Endothelial cell of umbilical vein (primary cell): ENCODE measurements around the gene TPM4.

Source experiments
- EZH2 ChIP-seq: IDR thresholded peaks from 2 replicates; pipeline ENCODE4 v1.6.1; 2012; ENCODE audit warnings: borderline replicate concordance, low read depth, mild to moderate bottlenecking, moderate library complexity, low read length, inconsistent platforms; ENCODE audit not compliant: severe bottlenecking
- FOS ChIP-seq: IDR thresholded peaks from 2 replicates; pipeline ENCODE4 v1.6.1; 2011; ENCODE audit warnings: mild to moderate bottlenecking, low read length, moderate library complexity, borderline replicate concordance; ENCODE audit not compliant: insufficient read depth
- JUN ChIP-seq: IDR thresholded peaks from 2 replicates; pipeline ENCODE4 v1.6.1; 2011; ENCODE audit warnings: borderline replicate concordance, low read depth; ENCODE audit not compliant: insufficient read length, insufficient read depth
- MAX ChIP-seq: IDR thresholded peaks from 2 replicates; pipeline ENCODE4 v1.6.1; 2011; ENCODE audit not compliant: insufficient read depth, insufficient read length
- POLR2A ChIP-seq: IDR thresholded peaks from 2 replicates; pipeline ENCODE4 v1.6.1; 2012; ENCODE audit warnings: low read depth, mild to moderate bottlenecking, control low read depth, low read length
- TF ChIP-seq, protein P1 (sequence below), 2 donors: IDR thresholded peaks; 1 replicate in 1 of 2; 2 replicates in 1 of 2; pipeline ENCODE4 v1.5.1; 2011; ENCODE audit warnings: low read length in 2 of 2, mild to moderate bottlenecking in 2 of 2, moderate library complexity in 2 of 2, control low read depth in 1 of 2, inconsistent platforms in 1 of 2, low read depth in 1 of 2; ENCODE audit not compliant: insufficient read depth in 1 of 2; ENCODE audit errors: extremely low read depth in 1 of 2

GRCh38 chr19:16148443-16149229, 72.3 kb downstream of the TPM4 start:
- TF ChIP-seq EZH2 (no peak), JUN (no peak), POLR2A (no peak), MAX (no peak), FOS (no peak)
- TF ChIP-seq, protein P1, sequence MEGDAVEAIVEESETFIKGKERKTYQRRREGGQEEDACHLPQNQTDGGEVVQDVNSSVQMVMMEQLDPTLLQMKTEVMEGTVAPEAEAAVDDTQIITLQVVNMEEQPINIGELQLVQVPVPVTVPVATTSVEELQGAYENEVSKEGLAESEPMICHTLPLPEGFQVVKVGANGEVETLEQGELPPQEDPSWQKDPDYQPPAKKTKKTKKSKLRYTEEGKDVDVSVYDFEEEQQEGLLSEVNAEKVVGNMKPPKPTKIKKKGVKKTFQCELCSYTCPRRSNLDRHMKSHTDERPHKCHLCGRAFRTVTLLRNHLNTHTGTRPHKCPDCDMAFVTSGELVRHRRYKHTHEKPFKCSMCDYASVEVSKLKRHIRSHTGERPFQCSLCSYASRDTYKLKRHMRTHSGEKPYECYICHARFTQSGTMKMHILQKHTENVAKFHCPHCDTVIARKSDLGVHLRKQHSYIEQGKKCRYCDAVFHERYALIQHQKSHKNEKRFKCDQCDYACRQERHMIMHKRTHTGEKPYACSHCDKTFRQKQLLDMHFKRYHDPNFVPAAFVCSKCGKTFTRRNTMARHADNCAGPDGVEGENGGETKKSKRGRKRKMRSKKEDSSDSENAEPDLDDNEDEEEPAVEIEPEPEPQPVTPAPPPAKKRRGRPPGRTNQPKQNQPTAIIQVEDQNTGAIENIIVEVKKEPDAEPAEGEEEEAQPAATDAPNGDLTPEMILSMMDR (IDR thresholded peaks at IDR 0.05; ENCODE audit: extremely low read depth in 1 of 2, insufficient read depth in 1 of 2, low read depth in 1 of 2, low read length in 2 of 2) = no peak
